IPS DF 4.7 (cell line): ENCODE data around the gene PIP5K1B.

Experiments used
- DNase-seq: peaks from one replicate; pipeline ENCODE4 v3.0.0-alpha.2; 2013; ENCODE audit warnings: low spot score; ENCODE audit errors: extremely low read depth

The PIP5K1B gene

GRCh38 chr9:68905129-68905528 is 200.1 kb downstream of the PIP5K1B start:
- DNase-seq = no peak

DNA sequence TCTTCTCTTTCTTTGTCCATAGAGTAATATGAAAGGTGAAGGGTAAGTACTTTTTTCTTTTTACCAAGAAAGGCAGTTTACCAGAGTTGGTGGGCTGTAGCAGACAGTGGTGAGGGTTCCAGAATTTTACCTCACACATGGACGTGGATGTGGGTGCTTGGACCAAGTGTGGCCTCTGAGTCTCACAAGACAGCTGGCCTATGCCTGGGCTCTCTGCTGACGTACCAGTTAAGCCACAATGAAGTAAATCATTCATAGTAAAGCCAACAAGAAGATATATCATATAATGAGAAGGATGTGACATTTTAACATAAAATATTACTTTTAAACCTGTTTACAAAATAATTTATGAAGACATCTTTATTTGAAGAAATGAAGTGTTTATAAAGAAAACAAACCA is 202.9 kb downstream of the PIP5K1B start:
- no peak for DNase-seq

DNA sequence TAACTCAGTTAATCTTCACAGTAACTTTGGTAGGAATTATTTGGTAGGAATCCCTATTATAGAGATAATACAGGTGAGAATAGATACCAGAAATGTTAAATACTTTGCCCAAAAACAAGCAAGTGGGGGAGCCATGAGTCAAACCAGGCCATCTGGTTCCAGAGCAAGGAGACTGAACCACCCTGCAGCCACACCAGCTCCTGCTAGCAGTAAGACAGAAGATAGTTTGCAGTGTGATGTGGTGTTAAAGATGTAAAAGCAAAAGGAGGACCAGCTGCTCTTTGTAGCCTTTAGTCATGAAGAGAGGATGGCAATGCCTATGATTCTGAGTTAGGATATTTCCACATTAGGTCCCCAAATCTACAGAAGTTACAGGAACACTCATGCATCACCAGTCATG is 207.5 kb downstream of the PIP5K1B start:
- DNase-seq = no peak

- no peak for DNase-seq
Measured at GRCh38 chr9:68913054-68913453, 208.0 kb downstream of the PIP5K1B start.

DNA sequence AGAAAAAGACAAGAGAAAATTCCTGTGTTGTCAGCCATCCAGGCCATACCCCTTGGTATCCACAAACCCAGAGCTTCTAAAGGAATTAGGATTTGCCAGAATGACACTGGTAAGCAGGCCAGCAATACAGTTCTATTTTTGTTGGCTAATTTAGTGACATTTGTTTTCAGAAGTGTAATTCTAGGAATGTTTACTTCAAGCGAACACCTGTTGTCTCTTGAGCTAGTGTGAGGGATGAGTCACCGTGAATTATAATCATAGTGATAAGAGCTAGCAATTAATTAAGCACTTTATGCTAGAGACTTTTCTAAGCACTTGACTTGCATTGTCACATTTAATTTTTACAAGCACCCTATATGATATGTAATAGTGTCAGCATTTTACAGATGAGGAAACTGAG is 209.7 kb downstream of the PIP5K1B start:
- DNase-seq = no peak

GRCh38 chr9:68919661-68920060 is 214.6 kb downstream of the PIP5K1B start:
- DNase-seq = no peak

GRCh38 chr9:68920921-68921320 is 215.9 kb downstream of the PIP5K1B start:
- DNase-seq = no peak

GRCh38 chr9:68923480-68923879 is 218.4 kb downstream of the PIP5K1B start:
- no peak for DNase-seq

DNA sequence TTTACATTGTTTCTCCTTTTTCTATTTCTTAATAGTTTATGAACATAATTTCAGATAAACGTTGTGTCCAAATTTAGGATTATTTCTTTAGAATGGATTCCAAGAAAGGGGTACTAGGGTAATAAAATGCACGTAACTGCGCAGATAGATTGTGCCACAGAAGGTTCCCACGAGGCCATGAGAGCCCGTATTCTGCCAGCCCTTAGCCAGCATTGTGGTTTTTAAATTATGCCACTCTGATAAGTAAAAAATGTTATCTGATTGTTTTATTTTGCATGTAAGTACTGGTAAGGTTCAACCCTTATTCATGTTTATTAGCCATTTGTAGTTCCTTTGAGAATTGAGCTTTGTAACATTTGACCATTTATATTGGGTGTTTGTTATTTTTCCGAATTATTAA is 220.1 kb downstream of the PIP5K1B start:
- DNase-seq = no peak

DNA sequence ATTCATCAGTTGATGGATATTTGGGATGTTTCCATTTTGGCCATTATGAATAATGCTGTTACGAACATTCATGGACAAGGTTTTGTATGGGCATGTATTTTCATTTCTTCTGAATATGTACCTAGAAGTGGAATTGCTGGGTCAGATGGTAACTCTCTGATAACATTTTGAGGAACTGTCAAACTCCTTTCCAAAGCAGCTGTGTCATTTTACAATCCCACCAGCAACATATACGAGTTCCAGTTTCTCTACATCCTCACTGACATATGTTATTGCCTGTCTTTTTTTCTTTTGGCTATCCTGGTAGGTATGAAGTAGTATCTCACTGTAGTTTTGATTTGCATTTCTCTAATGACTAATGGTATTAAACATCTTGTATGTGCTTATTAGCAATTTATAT is 222.1 kb downstream of the PIP5K1B start:
- DNase-seq = no peak

DNA sequence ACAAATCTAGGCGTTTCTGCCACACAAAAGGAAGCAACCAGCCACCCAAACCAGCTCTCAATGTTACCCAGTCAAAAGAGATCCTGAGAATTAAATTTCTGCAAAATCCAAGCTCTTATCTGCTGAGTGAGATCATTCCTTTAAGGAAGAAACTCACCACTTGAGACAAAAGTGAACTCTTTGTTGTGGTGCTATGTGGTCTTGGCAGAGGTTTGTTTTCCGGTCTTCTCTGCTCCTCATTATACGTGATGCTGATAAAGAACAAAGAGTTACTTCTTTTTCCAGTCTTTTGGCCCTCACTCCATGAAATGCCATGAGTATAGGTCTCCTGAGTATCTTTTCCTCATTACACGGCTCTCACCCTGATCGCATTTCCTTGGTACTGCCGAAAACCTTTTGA is 226.8 kb downstream of the PIP5K1B start:
- DNase-seq = no peak

- DNase-seq = no peak
Measured at GRCh38 chr9:68932458-68932857, 227.4 kb downstream of the PIP5K1B start.

DNA sequence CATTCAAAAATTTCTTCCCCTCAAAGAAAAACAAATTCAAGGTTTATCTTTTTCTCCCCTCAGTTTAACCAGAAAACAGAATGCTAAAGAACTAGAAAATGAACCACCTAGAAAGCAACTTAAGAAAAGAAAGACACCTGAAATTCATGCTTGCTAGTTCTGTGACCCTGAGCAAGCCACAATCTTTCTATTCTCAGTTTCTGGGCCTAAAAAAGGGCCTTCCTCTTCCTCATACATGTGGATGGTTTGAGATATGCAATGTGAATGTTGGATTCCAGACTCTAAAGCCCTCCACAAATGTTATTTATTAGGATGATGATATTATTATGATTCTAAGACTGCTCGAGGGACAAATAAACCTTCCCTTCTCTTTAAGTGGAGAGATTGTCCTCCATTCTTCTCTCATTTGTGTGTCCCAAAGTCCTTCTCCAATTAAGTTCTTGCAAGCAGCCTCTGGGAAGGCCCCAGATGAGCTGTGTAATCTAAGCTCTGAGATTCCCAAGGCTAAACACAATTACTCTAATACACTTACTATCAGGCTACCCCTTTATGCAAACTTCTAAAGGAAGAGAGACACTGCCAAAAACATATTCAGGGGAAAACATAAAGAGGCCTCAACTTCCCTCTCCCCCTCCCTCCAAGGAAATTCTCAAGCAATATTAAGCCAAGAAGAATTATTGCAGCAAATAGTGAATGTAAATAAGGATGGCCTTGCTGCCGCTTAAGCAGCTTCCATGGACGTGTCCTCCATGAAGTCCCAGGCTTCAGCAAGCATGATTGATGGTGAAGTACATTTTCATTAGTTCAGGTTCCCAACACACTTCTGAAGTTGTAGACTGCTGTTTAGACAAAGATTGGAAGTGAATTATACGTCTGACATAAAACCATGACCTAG is 228.6 kb downstream of the PIP5K1B start:
- DNase-seq = no peak

DNA sequence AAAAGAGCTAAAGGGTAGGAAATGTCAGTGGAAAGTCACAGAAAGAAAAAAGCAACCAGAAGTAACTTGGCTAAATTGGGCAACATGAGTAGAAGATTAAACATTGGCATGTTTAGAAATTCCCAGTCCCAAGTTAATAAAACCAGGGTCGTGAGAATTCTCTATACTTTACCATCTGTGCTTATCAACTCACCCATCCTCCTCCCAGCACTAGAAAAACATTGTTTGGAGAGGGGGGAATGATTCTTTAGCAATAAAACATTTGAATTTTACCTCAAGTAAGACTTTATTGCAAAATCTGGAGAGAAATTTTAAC is 229.2 kb downstream of the PIP5K1B start:
- no peak for DNase-seq

GRCh38 chr9:68940573-68940972 is 235.5 kb downstream of the PIP5K1B start:
- no peak for DNase-seq

DNA sequence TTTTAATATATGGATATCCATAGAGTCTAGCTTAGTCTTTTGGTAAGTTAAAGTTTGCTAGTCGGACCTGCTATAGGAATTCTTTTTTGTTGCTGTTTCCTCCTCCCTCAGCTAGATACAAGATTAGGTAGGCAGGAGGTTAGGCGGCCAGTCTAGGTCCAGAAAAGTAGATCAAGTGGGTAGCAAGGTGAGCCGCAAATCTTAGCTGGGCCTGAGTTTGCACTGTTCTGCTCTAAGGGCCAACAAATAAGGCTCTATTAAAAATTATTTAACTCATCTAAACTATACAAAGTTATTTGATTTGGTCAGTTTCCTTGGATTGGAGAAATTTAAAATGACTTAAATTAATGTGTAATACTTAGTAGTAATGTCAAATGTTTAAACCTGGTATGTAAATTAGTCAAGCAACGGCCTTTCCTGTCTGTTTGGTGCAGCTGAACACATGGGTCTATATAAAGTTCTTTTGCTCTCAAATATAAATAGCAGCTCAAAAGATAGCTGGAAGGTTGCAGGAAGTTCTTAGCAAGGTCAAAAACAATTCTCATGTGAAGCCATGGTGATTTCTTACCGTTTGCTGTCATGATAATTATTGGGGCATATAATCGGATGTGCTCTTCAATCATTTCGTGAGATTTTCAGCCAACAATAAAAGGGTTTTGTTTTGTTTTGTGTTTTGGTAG is 236.9 kb downstream of the PIP5K1B start:
- DNase-seq = no peak

- no peak for DNase-seq
Measured at GRCh38 chr9:68942790-68943189, 237.8 kb downstream of the PIP5K1B start.

GRCh38 chr9:68947015-68947414 is 242.0 kb downstream of the PIP5K1B start:
- peak; percentile 44 for DNase-seq

- DNase-seq = no peak
Measured at GRCh38 chr9:68947842-68948569, 243.0 kb downstream of the PIP5K1B start.

DNA sequence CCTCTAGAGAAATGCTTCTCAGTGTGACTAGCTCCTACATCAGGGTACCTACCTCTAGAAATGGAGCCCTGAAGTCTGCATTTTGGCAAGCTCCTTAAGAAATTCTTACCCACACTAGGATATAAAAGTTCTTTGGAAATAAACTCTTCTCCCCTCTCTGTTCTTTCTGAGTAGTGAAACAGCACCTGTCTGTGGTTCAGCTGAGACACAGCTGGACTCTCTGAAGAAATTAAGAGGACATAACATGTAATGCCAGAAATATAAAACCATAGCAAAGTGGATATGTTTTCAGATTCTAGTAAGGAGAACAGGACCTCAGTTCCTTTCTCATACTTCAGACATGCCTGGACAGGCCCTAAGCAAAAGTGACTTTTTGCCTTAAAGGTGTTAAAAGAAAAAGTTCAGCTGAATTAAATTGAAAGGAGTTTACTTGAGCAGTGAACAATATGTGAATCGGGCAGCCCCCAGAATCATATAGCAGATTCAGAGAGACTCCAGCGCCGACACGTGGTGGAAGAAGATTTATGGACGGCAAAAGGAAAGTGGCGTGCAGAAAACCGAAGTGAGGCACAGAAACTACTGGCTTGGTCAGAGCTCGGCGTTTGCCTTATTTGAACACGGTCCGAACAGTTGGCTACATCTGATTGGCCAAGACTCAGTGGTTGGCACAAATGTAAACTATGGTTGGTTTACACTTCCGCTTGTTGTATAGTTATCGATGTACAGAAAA is 244.4 kb downstream of the PIP5K1B start:
- no peak for DNase-seq

DNA sequence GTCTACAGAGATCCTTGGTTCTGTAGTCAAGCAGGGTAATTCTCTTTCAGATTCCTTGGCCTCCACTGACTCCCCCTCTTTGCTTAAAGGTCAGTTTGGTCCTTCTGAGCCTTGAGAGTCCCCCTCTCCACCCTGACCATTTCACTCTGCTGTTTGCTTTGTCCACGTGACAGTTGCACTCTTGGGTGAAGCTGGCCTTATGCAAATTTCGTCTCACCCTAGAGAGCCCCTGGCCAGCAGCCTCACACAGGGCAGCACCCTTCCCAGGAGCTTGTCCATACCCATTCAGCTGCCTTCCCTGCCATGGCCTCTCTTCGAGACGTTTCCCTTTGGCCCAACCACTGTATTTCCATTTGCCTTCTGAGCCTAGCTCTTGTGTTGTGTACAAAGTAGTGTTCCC is 245.1 kb downstream of the PIP5K1B start:
- no peak for DNase-seq

DNA sequence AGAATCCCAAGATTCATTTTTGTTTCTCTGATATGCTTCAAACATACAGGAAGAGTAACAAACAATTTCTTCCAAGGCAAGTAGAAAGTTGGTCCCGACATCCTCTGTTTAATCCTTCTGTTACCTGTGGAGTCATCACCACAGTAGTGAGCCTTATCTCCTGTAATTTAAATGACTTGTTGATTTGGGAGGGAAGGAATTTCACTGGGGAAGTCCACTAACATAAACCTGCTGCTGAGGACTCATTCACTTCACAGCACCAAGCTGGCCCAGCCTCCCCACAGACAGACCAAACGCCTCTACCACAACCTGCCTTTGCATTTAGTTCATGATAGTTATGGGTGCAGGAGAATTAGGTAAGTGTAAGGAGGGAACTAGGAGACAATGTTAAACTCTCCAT is 245.6 kb downstream of the PIP5K1B start:
- DNase-seq = no peak
